GM12878 (cell line): ENCODE data around the gene MPC1L. TPM values are rescaled to one million over a fixed set of nuclear protein-coding genes. Genes with fewer than 3 reads are reported as not detected.

Experiments
- ATAC-seq: fragments of 200-7000 bp; cut with Tn5 transposase; 3 replicates; pipeline ENCODE4 v1.9.1; 2020; ENCODE audit warnings: mild to moderate bottlenecking, moderate library complexity
- BruUV-seq: library from RNA; stranded (reverse); fragments of 400-500 nt; replicated peaks from 2 replicates; lab custom pipeline; 2021; lab: Mats Ljungman, UMichigan
- CTCF ChIA-PET: fragments of 300-600 bp; sonication (Branson Sonifier 250); formaldehyde crosslinking; extraction: SDS; loops from one replicate; lab custom pipeline; 2021; ENCODE audit warnings: inconsistent platforms; lab: Yijun Ruan, JAX
- POLR2A ChIA-PET: fragments of 350-600 bp; formaldehyde crosslinking; extraction: SDS; loops from one replicate; lab custom pipeline; 2021; ENCODE audit warnings: inconsistent platforms; lab: Charles Lee
- RAD21 ChIA-PET: fragments of 300-600 bp; sonication (Branson Sonifier 250); formaldehyde crosslinking; loops from one replicate; lab custom pipeline; 2023; ENCODE audit warnings: antibody characterized with exemption; ENCODE audit not compliant: unreplicated experiment; lab: Charles Lee
- SMC1A ChIA-PET: fragments of 300-600 bp; sonication (Branson Sonifier 250); formaldehyde crosslinking; loops from one replicate; lab custom pipeline; 2023; ENCODE audit not compliant: unreplicated experiment, uncharacterized antibody; lab: Charles Lee
- DNase-seq: peaks from one replicate; pipeline ENCODE4 v3.0.0-alpha.2; 2011; ENCODE audit warnings: low read depth, low spot score
- FAIRE-seq: peaks from 3 replicates; lab custom pipeline; 2011; peaks lifted over from hg19 to GRCh38; lab: Jason Lieb, UNC
- H2AFZ ChIP-seq: 2 replicates; pipeline ENCODE4 v1.6.0; 2011; ENCODE audit warnings: low read depth, low read length, control low read depth; ENCODE audit not compliant: control insufficient read depth
- H3K27ac ChIP-seq: 2 replicates; pipeline ENCODE4 v1.5.1; 2011; ENCODE audit warnings: control low read depth; ENCODE audit not compliant: control insufficient read depth, insufficient read depth
- H3K27me3 ChIP-seq, 2 experiments: replicated peaks in 1 of 2; 2 replicates each; pipeline versions ENCODE4 v1.6.0 to v1.6.1; 2011; ENCODE audit warnings: low read length in 1 of 2; ENCODE audit not compliant: control insufficient read depth in 2 of 2, insufficient read depth in 2 of 2
- H3K36me3 ChIP-seq, 2 experiments: 2 replicates each; pipeline ENCODE4 v1.5.1; 2011; ENCODE audit warnings: low read length in 1 of 2; ENCODE audit not compliant: control insufficient read depth in 2 of 2, insufficient read depth in 2 of 2
- H3K4me1 ChIP-seq: 2 replicates; pipeline ENCODE4 v1.6.1; 2011; ENCODE audit warnings: mild to moderate bottlenecking, low read length, moderate library complexity, mixed read lengths; ENCODE audit not compliant: control insufficient read depth, insufficient read depth
- H3K4me2 ChIP-seq: 2 replicates; pipeline ENCODE4 v1.6.0; 2011; ENCODE audit warnings: control low read depth; ENCODE audit not compliant: control insufficient read depth, insufficient read depth
- H3K4me3 ChIP-seq: fragments of 200-600 bp; sonication (generic); 2 replicates; pipeline ENCODE4 v1.5.1; 2016
- H3K79me2 ChIP-seq: 2 replicates; pipeline ENCODE4 v1.6.0; 2011; ENCODE audit warnings: low read length; ENCODE audit not compliant: control insufficient read depth, insufficient read depth
- H3K9ac ChIP-seq: 2 replicates; pipeline ENCODE4 v1.8.0; 2011; ENCODE audit warnings: low read length, control low read depth, mixed read lengths; ENCODE audit not compliant: control insufficient read depth, insufficient read depth
- H3K9me3 ChIP-seq: replicated peaks from 3 replicates; pipeline ENCODE4 v1.5.1; 2011; ENCODE audit warnings: mild to moderate bottlenecking, low read length; ENCODE audit not compliant: control insufficient read depth, insufficient read depth
- H4K20me1 ChIP-seq: 2 replicates; pipeline ENCODE4 v1.6.0; 2011; ENCODE audit not compliant: control insufficient read depth, insufficient read depth
- ATF3 ChIP-seq: IDR thresholded peaks from 2 replicates; pipeline ENCODE4 v1.6.1; 2011; ENCODE audit warnings: low read depth, mild to moderate bottlenecking, low read length, moderate library complexity, borderline replicate concordance; ENCODE audit errors: extremely low read depth
- CREB1 ChIP-seq: IDR thresholded peaks from 2 replicates; pipeline ENCODE4 v1.6.1; 2012; ENCODE audit warnings: low read depth, mild to moderate bottlenecking, inconsistent platforms
- HDAC6 ChIP-seq: fragments of 200-600 bp; sonication (generic); IDR thresholded peaks from one replicate; pipeline ENCODE4 v1.8.0; 2017; ENCODE audit warnings: antibody characterized with exemption; ENCODE audit not compliant: unreplicated experiment
- SMC3 ChIP-seq: IDR thresholded peaks from 2 replicates; pipeline ENCODE4 v1.6.1; 2011; ENCODE audit warnings: low read length, improper control_type of control experiment, borderline replicate concordance
- WGBS: methylation state at CpG from one replicate; pipeline ENCODE4 v1.1.6; 2016; ENCODE audit warnings: low lambda C conversion rate; ENCODE audit not compliant: insufficient replicate concordance, insufficient coverage; ENCODE audit errors: missing lambda C conversion rate; 5-methylcytosine and 5-hydroxymethylcytosine counted together
- in situ Hi-C: fragments of 300-500 bp; cut with MboI; formaldehyde crosslinking; loops from 9 replicates; pipeline ENCODE4 v1.14.3; 2018; ENCODE audit warnings: mixed read lengths
- intact Hi-C: fragments of 100-400 bp; cut with micrococcal nuclease; formaldehyde crosslinking; loops from one replicate; pipeline ENCODE4 v1.14.2; 2022; ENCODE audit not compliant: unreplicated experiment
- polyA plus RNA-seq, 11 experiments: library from polyadenylated mRNA; depleted of rRNA in 4 of 11; unstranded in 6 of 11; stranded (reverse) in 5 of 11; fragments of >200 nt; fragmentation: Nextera tagmentation in 4 of 11; fragmentation: Illumina TruSeq in 1 of 11; extraction: Ambion mirVana in 4 of 11; extraction: Trizol in 1 of 11; gene quantifications; 1 replicate in 1 of 11; 2 replicates in 10 of 11; pipeline versions ENCODE4 v1.2.1 to v1.2.3, GENCODE V29; 2011 to 2016; ENCODE audit warnings: inconsistent platforms in 2 of 11, missing spikeins in 2 of 11, low read depth in 1 of 11
- total RNA-seq, 4 experiments: library from RNA; depleted of rRNA in 3 of 4; stranded (reverse); fragments of >200 nt in 3 of 4; fragmentation: Illumina TruSeq in 1 of 4; extraction: Trizol in 1 of 4; gene quantifications; 2 replicates each; pipeline versions ENCODE4 v1.2.1 to v1.2.3, GENCODE V29; 2013 to 2021

MPC1L gene
- total and polyA plus RNA-seq, 10 of the 15 experiments (the other 5 are each of a cell fraction or from before 2014, with no cell fraction given) = not detected

GRCh38 chrX:40579141-40579540 is 44.1 kb upstream of the MPC1L start (continued):
- TF ChIP-seq SMC3 (no peak), ATF3 (no peak)
- TF ChIP-seq, all 136 proteins: peak for 0

GRCh38 chrX:40579900-40580536 is 43.2 kb upstream of the MPC1L start:
- ChIA-PET RAD21 (interaction anchor here (1.2 to 1.7 kb wide), 3 partner anchors 9 to 36 kb away, joined by 4 to 6 read pairs (median 4); no protein-coding TSS in a partner anchor), SMC1A (interaction anchor here (1.2 to 2.0 kb wide), 2 partner anchors 10 to 35 kb away, joined by 4 to 9 read pairs; no protein-coding TSS in a partner anchor), POLR2A (interaction anchor here (2.0 kb wide), 1 partner anchor 10 kb away, joined by 7 read pairs; no protein-coding TSS in a partner anchor), CTCF (interaction anchor here (0.7 to 2.4 kb wide), 3 partner anchors 9 to 299 kb away, joined by 3 to 8 read pairs (median 3); no protein-coding TSS in a partner anchor)
- H3K79me2 ChIP-seq = peaks cover 27% of the 10 kb centered on the region
- peak overlapping the region; percentile 62; the same call in 1 of the 2 replicates for H3K27ac ChIP-seq
- 26% methylated on average over 12 of the region's 12 CpGs for WGBS
- no peaks in the 10 kb centered on the region for H3K4me1 ChIP-seq
- peak overlapping the region; percentile 91 for H2AFZ ChIP-seq
- no TSS peak for BruUV-seq
- H3K4me3 ChIP-seq = peak overlapping the region; percentile 62
- intact Hi-C loops = no loop called here
- in situ Hi-C loops = no loop called here
- DNase-seq = no peak
- no peak for FAIRE-seq
- no peaks in the 10 kb centered on the region for H3K27me3 ChIP-seq
- no peaks in the 10 kb centered on the region for H3K36me3 ChIP-seq
- no peak for TF ChIP-seq HDAC6
- peak; percentile 51; the same call in 1 of the 2 replicates for TF ChIP-seq CREB1
- ATAC-seq = peak; percentile 77
- H3K4me2 ChIP-seq = no peak overlapping the region; the same call in 1 of the 2 replicates
- no peaks in the 10 kb centered on the region for H4K20me1 ChIP-seq
- no peaks in the 10 kb centered on the region; the same call in 2 of the 3 replicates for H3K9me3 ChIP-seq
- H3K9ac ChIP-seq = peak overlapping the region; percentile 47
